Lung (tissue), 12 donors: ENCODE measurements around the gene SETBP1. TPM values are rescaled to one million over a fixed set of nuclear protein-coding genes. Genes with fewer than 3 reads are reported as not detected.
A peak's percentile ranks its signal among the peaks of the same experiment; 100 is the strongest.

Experiments used
- ATAC-seq: fragments of 200-7000 bp; cut with Tn5 transposase; one replicate; pipeline ENCODE4 v1.9.1; 2020; ENCODE audit warnings: moderate number of reproducible peaks; ENCODE audit not compliant: insufficient read depth, low FRiP score
- DNase-seq, 3 donors: peaks; one replicate each; pipeline ENCODE4 v3.0.0-alpha.2; 2013 to 2017
- H3K27ac ChIP-seq, 2 donors: one replicate each; pipeline ENCODE4 v1.5.1; 2013; ENCODE audit warnings: mild to moderate bottlenecking in 2 of 2, moderate library complexity in 2 of 2, control low read depth in 1 of 2, inconsistent platforms in 1 of 2, low read depth in 1 of 2, low read length in 1 of 2
- H3K27me3 ChIP-seq, 3 donors: one replicate each; pipeline ENCODE4 v1.5.1; 2013; ENCODE audit warnings: low read length in 2 of 3; ENCODE audit not compliant: control insufficient read depth in 3 of 3, insufficient read depth in 3 of 3
- H3K36me3 ChIP-seq, 4 donors: one replicate each; pipeline ENCODE4 v1.5.1; 2013; ENCODE audit warnings: low read length in 4 of 4, mild to moderate bottlenecking in 1 of 4, moderate library complexity in 1 of 4; ENCODE audit not compliant: control insufficient read depth in 4 of 4, insufficient read depth in 4 of 4
- H3K4me1 ChIP-seq, 5 donors: one replicate each; pipeline ENCODE4 v1.5.1; 2013; ENCODE audit warnings: low read length in 5 of 5, mild to moderate bottlenecking in 2 of 5, moderate library complexity in 1 of 5; ENCODE audit not compliant: control insufficient read depth in 5 of 5, insufficient read depth in 5 of 5
- H3K4me3 ChIP-seq: one replicate; pipeline ENCODE4 v1.5.1; 2013; ENCODE audit warnings: mild to moderate bottlenecking, control low read depth, moderate library complexity
- H3K9ac ChIP-seq, 2 donors: one replicate each; pipeline ENCODE4 v1.5.1; 2013; ENCODE audit warnings: low read length in 2 of 2, control low read depth in 1 of 2; ENCODE audit not compliant: insufficient read depth in 1 of 2
- H3K9me3 ChIP-seq, 4 donors: one replicate each; pipeline ENCODE4 v1.5.1; 2013; ENCODE audit warnings: low read length in 3 of 4, mild to moderate bottlenecking in 1 of 4, moderate library complexity in 1 of 4; ENCODE audit not compliant: control insufficient read depth in 4 of 4, insufficient read depth in 3 of 4
- CTCF ChIP-seq: IDR thresholded peaks from 2 replicates; pipeline ENCODE4 v1.5.1; 2012; ENCODE audit warnings: mild to moderate bottlenecking; ENCODE audit errors: control extremely low read depth, extremely low read depth
- WGBS, 2 donors: extraction: QIAGEN DNeasy Blood & Tissue Kit; methylation state at CpG; one replicate each; pipeline ENCODE4 v1.1.7; 2013; 5-methylcytosine and 5-hydroxymethylcytosine counted together
- polyA plus RNA-seq, 2 donors: library from polyadenylated mRNA; stranded (reverse); fragments of 200-250 nt; gene quantifications; one replicate each; pipeline ENCODE4 v1.2.1, GENCODE V29; 2013
- total RNA-seq, 2 donors: library from RNA; depleted of rRNA in 1 of 2; stranded (reverse); fragments of >200 nt in 1 of 2; gene quantifications; one replicate each; pipeline ENCODE4 v1.2.1, GENCODE V29; 2014 to 2021
- donor health status: control.
- donor health status: control.
- donor health status: Bipolar disorder and iron deficiency.
- donor health status: healthy.
- donor health status: DM: yes; HTN: yes; CAD: no.

SETBP1 gene
- total and polyA plus RNA-seq, 4 donors, result 1.6 to 43.8 (median 16.6) TPM

- H3K4me3 ChIP-seq, result no peak overlapping the region
- no peaks in the 10 kb centered on the region for H3K9me3 ChIP-seq
- DNase-seq (no peak), ATAC-seq (no peak)
- H3K27me3 ChIP-seq, result no peaks in the 10 kb centered on the region
- TF ChIP-seq CTCF, result no peak
- H3K36me3 ChIP-seq, result peaks cover 0 to 9% (median 4%) of the 10 kb centered on the region in 4 donors
- H3K4me1 ChIP-seq, result peaks cover 0 to 30% (median 2%) of the 10 kb centered on the region in 5 donors
- no peak overlapping the region for H3K9ac ChIP-seq
- WGBS, 2 donors, result 97% methylated on average over 1 of the region's 1 CpG
- no peak overlapping the region for H3K27ac ChIP-seq
Measured at GRCh38 chr18:44702594-44702993, 21.9 kb downstream of the SETBP1 start.

GRCh38 chr18:44704135-44704789 is 23.6 kb downstream of the SETBP1 start:
- WGBS, 2 donors, result 97 to 100% methylated on average over 1 of the region's 1 CpG
- Histone ChIP-seq H3K36me3 (peaks cover 0 to 11% (median 5%) of the 10 kb centered on the region in 4 donors), H3K4me3 (no peak overlapping the region), H3K9ac (no peak overlapping the region), H3K4me1 (peaks cover 0 to 46% (median 6%) of the 10 kb centered on the region in 5 donors), H3K27ac (no peak overlapping the region), H3K9me3 (no peaks in the 10 kb centered on the region), H3K27me3 (no peaks in the 10 kb centered on the region)
- ATAC-seq, result no peak
- TF ChIP-seq CTCF, result no peak
- no peak for DNase-seq

GRCh38 chr18:44705075-44705675 is 24.5 kb downstream of the SETBP1 start:
- H3K36me3 ChIP-seq, result peaks cover 0 to 11% (median 5%) of the 10 kb centered on the region in 4 donors
- H3K9ac ChIP-seq, result no peak overlapping the region
- 83 to 85% methylated on average over 2 of the region's 2 CpGs for WGBS, 2 donors
- peak in 2 of 3 donors; percentile 60 to 75 for DNase-seq
- peaks cover 0 to 44% (median 6%) of the 10 kb centered on the region in 5 donors for H3K4me1 ChIP-seq
- ATAC-seq, result no peak
- no peak overlapping the region for H3K4me3 ChIP-seq
- H3K9me3 ChIP-seq, result no peaks in the 10 kb centered on the region
- H3K27me3 ChIP-seq, result no peaks in the 10 kb centered on the region
- no peak for TF ChIP-seq CTCF
- H3K27ac ChIP-seq, result no peak overlapping the region
